WERI-Rb-1 (cell line): ENCODE data around the gene ADCY10.
"Not testable (repeated sequence)": the region's sequence is repeated elsewhere in the genome, so short reads cannot be mapped to it uniquely, and the experiment has no call there.

Experiments
- DNase-seq: peaks from one replicate; pipeline ENCODE4 v3.0.0-alpha.2; 2020
- H3K27ac ChIP-seq: fragments of 250-450 bp; sonication (Bioruptor Pico); 2 replicates; pipeline ENCODE4 v1.5.1; 2020; ENCODE audit warnings: mild to moderate bottlenecking, moderate library complexity
- H3K27me3 ChIP-seq: fragments of 250-450 bp; sonication (Bioruptor Pico); 2 replicates; pipeline ENCODE4 v1.5.1; 2021; ENCODE audit warnings: mild to moderate bottlenecking, low read depth, moderate library complexity; ENCODE audit not compliant: insufficient read depth, severe bottlenecking
- H3K36me3 ChIP-seq: fragments of 250-450 bp; sonication (Bioruptor Pico); 2 replicates; pipeline ENCODE4 v1.5.1; 2020; ENCODE audit warnings: mild to moderate bottlenecking, moderate library complexity
- H3K4me3 ChIP-seq: 2 replicates; pipeline ENCODE4 v1.5.1; 2011; ENCODE audit warnings: low read depth, mild to moderate bottlenecking, control low read depth, low read length
- H3K9me3 ChIP-seq: fragments of 250-450 bp; sonication (Bioruptor Pico); 2 replicates; pipeline ENCODE4 v1.5.1; 2021; ENCODE audit warnings: mild to moderate bottlenecking, moderate library complexity; ENCODE audit not compliant: severe bottlenecking
- TF ChIP-seq, protein P1 (sequence below): IDR thresholded peaks from 2 replicates; pipeline ENCODE4 v1.5.1; 2011; ENCODE audit warnings: low read depth, mild to moderate bottlenecking, control low read depth, inconsistent platforms, low read length

The ADCY10 gene

DNA sequence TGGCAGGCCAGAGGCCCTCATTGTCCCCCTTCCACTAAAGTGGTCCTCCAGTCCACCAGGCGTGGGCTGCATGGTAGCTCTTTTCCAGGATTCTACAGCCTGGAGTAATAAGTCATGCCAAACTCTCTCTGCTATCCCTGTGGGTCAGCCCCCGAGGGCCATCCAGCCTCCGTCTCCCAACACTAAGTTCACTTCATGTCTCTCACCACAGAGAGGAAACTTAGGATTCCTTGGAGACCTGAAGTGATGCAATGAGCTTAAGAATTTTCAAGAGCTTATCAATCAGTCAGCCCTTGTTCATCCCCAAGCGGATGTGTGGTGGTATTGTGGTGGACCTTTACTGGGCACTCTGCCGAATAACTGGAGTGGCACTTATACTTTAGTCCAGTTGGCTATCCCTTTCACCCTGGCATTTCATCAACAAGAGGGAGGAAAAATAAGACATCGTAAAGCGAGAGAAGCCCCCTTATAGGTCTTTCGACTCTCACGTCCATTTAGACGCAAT is 48.1 kb downstream of the ADCY10 start:
- not testable (repeated sequence) for DNase-seq, H3K36me3 ChIP-seq, H3K4me3 ChIP-seq, H3K27me3 ChIP-seq, H3K27ac ChIP-seq, H3K9me3 ChIP-seq

DNA sequence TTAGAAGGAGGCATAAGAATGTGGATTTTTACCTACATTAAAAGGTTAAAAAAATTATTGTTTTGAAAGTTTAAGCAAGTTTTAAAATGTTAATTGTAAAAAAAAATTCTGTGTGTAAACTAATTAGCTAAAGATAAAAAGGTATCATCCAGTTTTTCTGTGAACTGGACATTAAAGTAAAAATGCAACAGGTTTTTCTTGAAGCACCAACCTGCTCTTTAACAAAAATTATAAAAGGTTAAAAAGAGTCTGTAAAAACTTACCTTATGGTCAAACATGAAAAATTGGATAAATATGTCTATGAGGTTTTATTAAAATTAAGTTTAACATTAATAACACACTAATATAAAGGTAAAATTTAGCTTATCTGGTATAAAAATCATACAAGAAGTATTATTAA is 48.7 kb downstream of the ADCY10 start:
- DNase-seq, H3K27ac ChIP-seq, H3K4me3 ChIP-seq, H3K27me3 ChIP-seq, H3K36me3 ChIP-seq, H3K9me3 ChIP-seq: not testable (repeated sequence)

DNA sequence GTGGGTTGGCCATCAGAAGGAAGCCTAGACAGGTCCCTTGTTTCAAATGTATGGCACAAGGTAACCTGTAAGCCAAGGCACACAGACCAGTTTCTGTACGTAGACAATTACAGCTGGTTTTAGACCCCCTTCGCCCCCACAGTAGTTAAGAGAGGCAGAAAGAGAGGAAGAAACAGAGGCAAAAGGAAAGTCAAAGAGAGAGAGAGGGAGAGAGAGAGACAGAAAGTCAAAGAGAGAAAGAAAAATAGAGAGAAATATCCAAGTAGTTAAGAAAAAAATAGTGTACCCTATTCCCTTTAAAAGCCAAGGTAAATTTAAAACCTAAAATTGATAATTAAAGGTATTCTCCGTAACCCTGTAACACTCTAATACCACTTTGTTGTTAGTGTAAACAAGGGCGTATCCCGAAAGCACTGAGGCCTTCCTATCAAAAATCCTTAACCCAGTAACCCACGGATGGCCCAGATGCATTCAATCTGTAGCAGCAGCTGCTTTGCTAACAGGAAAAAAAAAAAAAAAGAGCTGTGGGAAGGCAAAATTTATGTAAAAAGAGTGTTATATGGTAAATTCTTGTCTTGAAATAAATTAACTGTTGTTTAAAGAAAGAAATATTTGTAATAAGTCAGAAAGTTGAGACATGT is 49.4 kb downstream of the ADCY10 start:
- Histone ChIP-seq H3K9me3 (no peaks in the 10 kb centered on the region), H3K4me3 (no peak overlapping the region), H3K27me3 (no peaks in the 10 kb centered on the region), H3K36me3 (no peaks in the 10 kb centered on the region), H3K27ac (no peak overlapping the region)
- no peak for DNase-seq
- TF ChIP-seq, protein P1, sequence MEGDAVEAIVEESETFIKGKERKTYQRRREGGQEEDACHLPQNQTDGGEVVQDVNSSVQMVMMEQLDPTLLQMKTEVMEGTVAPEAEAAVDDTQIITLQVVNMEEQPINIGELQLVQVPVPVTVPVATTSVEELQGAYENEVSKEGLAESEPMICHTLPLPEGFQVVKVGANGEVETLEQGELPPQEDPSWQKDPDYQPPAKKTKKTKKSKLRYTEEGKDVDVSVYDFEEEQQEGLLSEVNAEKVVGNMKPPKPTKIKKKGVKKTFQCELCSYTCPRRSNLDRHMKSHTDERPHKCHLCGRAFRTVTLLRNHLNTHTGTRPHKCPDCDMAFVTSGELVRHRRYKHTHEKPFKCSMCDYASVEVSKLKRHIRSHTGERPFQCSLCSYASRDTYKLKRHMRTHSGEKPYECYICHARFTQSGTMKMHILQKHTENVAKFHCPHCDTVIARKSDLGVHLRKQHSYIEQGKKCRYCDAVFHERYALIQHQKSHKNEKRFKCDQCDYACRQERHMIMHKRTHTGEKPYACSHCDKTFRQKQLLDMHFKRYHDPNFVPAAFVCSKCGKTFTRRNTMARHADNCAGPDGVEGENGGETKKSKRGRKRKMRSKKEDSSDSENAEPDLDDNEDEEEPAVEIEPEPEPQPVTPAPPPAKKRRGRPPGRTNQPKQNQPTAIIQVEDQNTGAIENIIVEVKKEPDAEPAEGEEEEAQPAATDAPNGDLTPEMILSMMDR: no peak

GRCh38 chr1:167863921-167864279 is 50.0 kb downstream of the ADCY10 start:
- TF ChIP-seq, protein P1: no peak
- Histone ChIP-seq H3K4me3 (no peak overlapping the region), H3K9me3 (no peaks in the 10 kb centered on the region), H3K27me3 (no peaks in the 10 kb centered on the region), H3K36me3 (no peaks in the 10 kb centered on the region), H3K27ac (no peak overlapping the region)
- DNase-seq: no peak

- not testable (repeated sequence) for H3K27me3 ChIP-seq, H3K4me3 ChIP-seq, H3K9me3 ChIP-seq, H3K27ac ChIP-seq, H3K36me3 ChIP-seq
- peak; percentile 56 for DNase-seq
Measured at GRCh38 chr1:167863191-167863920, 50.6 kb downstream of the ADCY10 start.

GRCh38 chr1:167862432-167863076 is 51.4 kb downstream of the ADCY10 start:
- no peak overlapping the region for H3K4me3 ChIP-seq
- H3K36me3 ChIP-seq: no peaks in the 10 kb centered on the region
- H3K27ac ChIP-seq: no peak overlapping the region
- H3K27me3 ChIP-seq: no peaks in the 10 kb centered on the region
- DNase-seq: no peak
- no peaks in the 10 kb centered on the region for H3K9me3 ChIP-seq
- TF ChIP-seq, protein P1: no peak

- Histone ChIP-seq H3K9me3 (no peaks in the 10 kb centered on the region), H3K4me3 (no peak overlapping the region), H3K36me3 (no peaks in the 10 kb centered on the region), H3K27ac (no peak overlapping the region), H3K27me3 (no peaks in the 10 kb centered on the region)
- DNase-seq: no peak
- TF ChIP-seq, protein P1: no peak
Measured at GRCh38 chr1:167861664-167862381, 52.1 kb downstream of the ADCY10 start.
